Calu3 (cell line): ENCODE measurements around the gene GPATCH1. TPM values are rescaled to one million over a fixed set of nuclear protein-coding genes. Genes with fewer than 3 reads are reported as not detected.
"Not testable (repeated sequence)": the region's sequence is repeated elsewhere in the genome, so short reads cannot be mapped to it uniquely, and the experiment has no call there.

Experiments used
- BruUV-seq: library from RNA; stranded (reverse); fragments of 400-500 nt; replicated peaks from 2 replicates; lab custom pipeline; 2021; lab: Mats Ljungman, UMichigan
- CTCF ChIA-PET: fragments of 300-600 bp; sonication (Branson Sonifier 250); formaldehyde crosslinking; loops from one replicate; lab custom pipeline; 2022; ENCODE audit warnings: antibody characterized with exemption; lab: Charles Lee
- DNase-seq: peaks from one replicate; pipeline ENCODE4 v3.0.0; 2022
- H3K27ac Mint-ChIP-seq: one replicate; pipeline ENCODE4 v1.8.0; 2022; ENCODE audit warnings: mixed read lengths; ENCODE audit not compliant: unreplicated experiment
- H3K27me3 Mint-ChIP-seq: one replicate; pipeline ENCODE4 v1.8.0; 2022; ENCODE audit warnings: mixed read lengths; ENCODE audit not compliant: unreplicated experiment
- H3K36me3 Mint-ChIP-seq: one replicate; pipeline ENCODE4 v1.8.0; 2022; ENCODE audit warnings: mild to moderate bottlenecking, moderate library complexity, mixed read lengths; ENCODE audit not compliant: insufficient read depth, unreplicated experiment
- H3K4me1 Mint-ChIP-seq: one replicate; pipeline ENCODE4 v1.8.0; 2022; ENCODE audit warnings: mild to moderate bottlenecking, low read depth, mixed read lengths; ENCODE audit not compliant: unreplicated experiment
- H3K4me3 Mint-ChIP-seq: one replicate; pipeline ENCODE4 v1.8.0; 2022; ENCODE audit warnings: mild to moderate bottlenecking, low read depth, moderate library complexity, mixed read lengths; ENCODE audit not compliant: unreplicated experiment
- H3K9me3 Mint-ChIP-seq: one replicate; pipeline ENCODE4 v1.8.0; 2022; ENCODE audit warnings: low read depth, mixed read lengths; ENCODE audit not compliant: unreplicated experiment
- intact Hi-C: fragments of 100-400 bp; cut with micrococcal nuclease; formaldehyde crosslinking; loops from one replicate; pipeline ENCODE4 v1.10.0; 2022; ENCODE audit not compliant: unreplicated experiment
- total RNA-seq: library from RNA; stranded (reverse); gene quantifications from 2 replicates; pipeline ENCODE4 v1.2.3, GENCODE V29; 2022
- TF ChIP-seq, protein P1 (sequence below): fragments of 200-600 bp; IDR thresholded peaks from one replicate; pipeline ENCODE4 v1.8.0; 2022; ENCODE audit warnings: antibody characterized with exemption; ENCODE audit not compliant: unreplicated experiment

GPATCH1 gene
- total RNA-seq, 1 experiment from 2014 or later = 16.3 TPM

GRCh38 chr19:33039108-33039599 is 41.8 kb upstream of the GPATCH1 start:
- CTCF ChIA-PET = no interaction called here
- intact Hi-C loops = no loop called here
- no TSS peak for BruUV-seq
- peak overlapping the region; percentile 46 for H3K27ac Mint-ChIP-seq
- H3K4me1 Mint-ChIP-seq = peaks cover 60% of the 10 kb centered on the region
- H3K27me3 Mint-ChIP-seq = no peaks in the 10 kb centered on the region
- no peak overlapping the region for H3K4me3 Mint-ChIP-seq
- TF ChIP-seq, protein P1, sequence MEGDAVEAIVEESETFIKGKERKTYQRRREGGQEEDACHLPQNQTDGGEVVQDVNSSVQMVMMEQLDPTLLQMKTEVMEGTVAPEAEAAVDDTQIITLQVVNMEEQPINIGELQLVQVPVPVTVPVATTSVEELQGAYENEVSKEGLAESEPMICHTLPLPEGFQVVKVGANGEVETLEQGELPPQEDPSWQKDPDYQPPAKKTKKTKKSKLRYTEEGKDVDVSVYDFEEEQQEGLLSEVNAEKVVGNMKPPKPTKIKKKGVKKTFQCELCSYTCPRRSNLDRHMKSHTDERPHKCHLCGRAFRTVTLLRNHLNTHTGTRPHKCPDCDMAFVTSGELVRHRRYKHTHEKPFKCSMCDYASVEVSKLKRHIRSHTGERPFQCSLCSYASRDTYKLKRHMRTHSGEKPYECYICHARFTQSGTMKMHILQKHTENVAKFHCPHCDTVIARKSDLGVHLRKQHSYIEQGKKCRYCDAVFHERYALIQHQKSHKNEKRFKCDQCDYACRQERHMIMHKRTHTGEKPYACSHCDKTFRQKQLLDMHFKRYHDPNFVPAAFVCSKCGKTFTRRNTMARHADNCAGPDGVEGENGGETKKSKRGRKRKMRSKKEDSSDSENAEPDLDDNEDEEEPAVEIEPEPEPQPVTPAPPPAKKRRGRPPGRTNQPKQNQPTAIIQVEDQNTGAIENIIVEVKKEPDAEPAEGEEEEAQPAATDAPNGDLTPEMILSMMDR = no peak
- no peak for DNase-seq
- H3K36me3 Mint-ChIP-seq = peaks cover 74% of the 10 kb centered on the region
- H3K9me3 Mint-ChIP-seq = no peaks in the 10 kb centered on the region

- Mint-ChIP-seq H3K27me3 (no peaks in the 10 kb centered on the region), H3K36me3 (peaks cover 72% of the 10 kb centered on the region), H3K4me3 (no peak overlapping the region), H3K4me1 (peaks cover 60% of the 10 kb centered on the region), H3K9me3 (no peaks in the 10 kb centered on the region), H3K27ac (peak overlapping the region; percentile 46)
- no peak for DNase-seq
- BruUV-seq = no TSS peak
- intact Hi-C loops = loop anchor here (5.0 kb wide), 2 partner anchors 33 to 37 kb away; no protein-coding TSS in a partner anchor
- CTCF ChIA-PET = interaction anchor here (0.7 kb wide), 1 partner anchor 41 kb away, joined by 11 read pairs; no protein-coding TSS in a partner anchor
- TF ChIP-seq, protein P1 = no peak
These were observed 41.2 kb upstream of the GPATCH1 start for GRCh38 chr19:33039815-33040214.

DNA sequence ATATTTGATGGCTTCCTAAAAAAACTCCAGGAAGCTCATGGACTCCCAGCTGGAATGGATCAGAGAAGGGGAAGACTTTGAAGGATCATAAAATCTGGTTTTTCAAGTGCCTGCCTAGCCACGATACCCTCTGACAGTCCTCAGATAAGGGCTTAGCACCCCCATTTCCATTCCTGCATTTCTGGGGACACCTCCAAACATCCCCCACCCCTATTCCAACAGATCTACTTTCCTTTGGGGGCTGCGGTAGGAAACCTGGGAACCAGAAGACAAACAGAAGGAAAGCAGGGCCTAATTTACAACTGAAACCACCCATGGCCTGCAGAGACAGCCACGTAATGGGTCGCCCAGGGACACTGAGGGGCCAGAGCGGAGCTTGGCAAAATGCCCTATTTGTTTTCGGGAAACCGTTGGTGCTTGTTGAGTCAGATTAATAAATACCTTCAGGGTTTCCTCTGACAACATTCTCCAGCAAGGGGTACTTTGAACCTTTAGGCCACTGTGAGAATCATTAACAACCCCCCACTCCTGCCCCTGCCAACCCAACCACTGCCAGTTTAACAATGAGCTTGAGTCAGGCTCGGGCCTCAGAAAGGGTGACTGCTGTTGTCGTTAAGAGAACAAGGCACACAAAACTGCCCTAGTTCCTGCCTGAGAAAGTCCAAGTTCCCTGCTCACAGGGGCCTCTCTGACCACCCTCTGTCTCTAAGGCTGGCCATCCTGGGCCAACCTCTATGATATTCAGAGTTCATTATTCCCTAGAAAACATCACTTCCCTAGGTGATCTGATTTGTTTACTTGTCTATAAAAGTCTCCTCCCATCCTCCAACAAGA is 39.8 kb upstream of the GPATCH1 start:
- Mint-ChIP-seq H3K4me1 (peaks cover 69% of the 10 kb centered on the region), H3K9me3 (no peaks in the 10 kb centered on the region), H3K4me3 (peak overlapping the region; percentile 59), H3K36me3 (peaks cover 73% of the 10 kb centered on the region), H3K27ac (peak overlapping the region; percentile 88), H3K27me3 (no peaks in the 10 kb centered on the region)
- intact Hi-C loops = loop anchor here (1.0 to 5.0 kb wide), 3 partner anchors 8 to 36 kb away; no protein-coding TSS in a partner anchor
- DNase-seq = peak; percentile 95
- CTCF ChIA-PET = interaction anchor here (0.7 to 2.2 kb wide), 6 partner anchors 9 to 57 kb away, joined by 3 to 16 read pairs (median 4); no protein-coding TSS in a partner anchor
- TF ChIP-seq, protein P1 = no peak
- BruUV-seq = TSS peak; percentile 22

- not testable (repeated sequence) for DNase-seq, BruUV-seq, H3K9me3 Mint-ChIP-seq, H3K27me3 Mint-ChIP-seq
- H3K27ac Mint-ChIP-seq = peak overlapping the region; percentile 88
- peak overlapping the region; percentile 59 for H3K4me3 Mint-ChIP-seq
- peaks cover 74% of the 10 kb centered on the region for H3K36me3 Mint-ChIP-seq
- CTCF ChIA-PET = interaction anchor here (0.7 to 2.2 kb wide), 6 partner anchors 9 to 56 kb away, joined by 3 to 16 read pairs (median 4); no protein-coding TSS in a partner anchor
- intact Hi-C loops = loop anchor here (1.0 to 5.0 kb wide), 3 partner anchors 8 to 36 kb away; no protein-coding TSS in a partner anchor
- peaks cover 75% of the 10 kb centered on the region for H3K4me1 Mint-ChIP-seq
These were observed 39.2 kb upstream of the GPATCH1 start for GRCh38 chr19:33041828-33042160.
